ENCODE results near the gene HIF1AN.

Gene HIF1AN

GRCh38 chr10:100551196-100551595 is 15.5 kb downstream of the HIF1AN start:
- no peak for TF ChIP-seq CTCF (IDR thresholded peaks at IDR 0.05; ENCODE audit: borderline replicate concordance, insufficient read depth, low read depth, low read length)
- H3K4me3 ChIP-seq (ENCODE audit: low read depth, low read length): no peak overlapping the region

- TF ChIP-seq CTCF (IDR thresholded peaks at IDR 0.05; ENCODE audit: borderline replicate concordance, insufficient read depth, low read depth, low read length): no peak
These were observed 16.0 kb downstream of the HIF1AN start for GRCh38 chr10:100551738-100552137.

GRCh38 chr10:100553929-100554328 is 18.2 kb downstream of the HIF1AN start:
- no peak overlapping the region for H3K4me3 ChIP-seq (ENCODE audit: low read depth, low read length)
- TF ChIP-seq CTCF (IDR thresholded peaks at IDR 0.05; ENCODE audit: borderline replicate concordance, insufficient read depth, low read depth, low read length): no peak

More at GRCh38 chr10:100551738-100552137, 16.0 kb downstream of the HIF1AN start:
- no peak overlapping the region for H3K4me3 ChIP-seq (ENCODE audit: low read depth, low read length)

- no peak overlapping the region for H3K4me3 ChIP-seq (ENCODE audit: low read depth, low read length)
- no peak for TF ChIP-seq CTCF (IDR thresholded peaks at IDR 0.05; ENCODE audit: borderline replicate concordance, insufficient read depth, low read depth, low read length)
These were observed 19.2 kb downstream of the HIF1AN start for GRCh38 chr10:100554902-100555301.

- H3K4me3 ChIP-seq (ENCODE audit: low read depth, low read length): no peak overlapping the region
- TF ChIP-seq CTCF (IDR thresholded peaks at IDR 0.05; ENCODE audit: borderline replicate concordance, insufficient read depth, low read depth, low read length): no peak
These were observed 24.5 kb downstream of the HIF1AN start for GRCh38 chr10:100560248-100560647.

GRCh38 chr10:100561005-100561404 is 25.3 kb downstream of the HIF1AN start:
- TF ChIP-seq CTCF (IDR thresholded peaks at IDR 0.05; ENCODE audit: borderline replicate concordance, insufficient read depth, low read depth, low read length): no peak

GRCh38 chr10:100562008-100562672 is 26.4 kb downstream of the HIF1AN start:
- peak; percentile 84 for TF ChIP-seq CTCF (IDR thresholded peaks at IDR 0.05; ENCODE audit: borderline replicate concordance, insufficient read depth, low read depth, low read length)
- H3K4me3 ChIP-seq (ENCODE audit: low read depth, low read length): no peak overlapping the region

More at GRCh38 chr10:100561005-100561404, 25.3 kb downstream of the HIF1AN start:
- no peak overlapping the region for H3K4me3 ChIP-seq (ENCODE audit: low read depth, low read length)

Measured in GM12875 (cell line).